ENCODE data around the gene SIRPD.

- TF ChIP-seq EZH2 (optimal IDR thresholded peaks at IDR 0.05; ENCODE audit: low read depth, low read length) (no peak), CTCF (IDR thresholded peaks at IDR 0.05; ENCODE audit: low read length) (no peak), EZH2phosphoT487 (IDR thresholded peaks at IDR 0.05; ENCODE audit: low read length) (no peak)
Measured at GRCh38 chr20:1528811-1529210, 28.7 kb downstream of the SIRPD start.

Measured in MM.1S (cell line).